Inferior parietal cortex (tissue), 1 donor: ENCODE results near the gene ZNF385A.
"Not testable (repeated sequence)": the region's sequence is repeated elsewhere in the genome, so short reads cannot be mapped to it uniquely, and the experiment has no call there.

Source experiments
- DNase-seq: peaks from one replicate; pipeline ENCODE4 v3.0.0-alpha.2; 2016; ENCODE audit errors: extremely low spot score

Gene ZNF385A

DNA sequence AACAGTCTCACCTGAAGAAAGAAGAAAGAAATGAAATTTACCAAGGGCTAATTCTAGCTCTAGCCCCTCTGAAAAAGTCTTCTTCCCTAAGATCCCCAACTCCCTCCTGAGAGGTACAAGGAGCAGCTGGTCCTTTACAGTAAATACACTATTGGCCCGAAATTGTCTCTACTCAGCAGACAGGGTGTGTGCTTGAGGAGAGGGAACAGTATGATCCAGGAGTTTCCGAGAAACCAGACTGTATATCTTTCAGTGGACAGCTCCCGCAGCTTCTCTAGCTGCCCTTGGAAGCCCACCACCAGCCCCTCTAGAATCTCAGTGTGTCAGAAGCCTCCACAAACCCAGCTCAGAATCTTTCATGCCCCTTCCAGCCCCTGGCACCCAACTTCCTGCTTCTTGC lies 28.3 kb downstream of the ZNF385A start:
- DNase-seq = no peak

DNA sequence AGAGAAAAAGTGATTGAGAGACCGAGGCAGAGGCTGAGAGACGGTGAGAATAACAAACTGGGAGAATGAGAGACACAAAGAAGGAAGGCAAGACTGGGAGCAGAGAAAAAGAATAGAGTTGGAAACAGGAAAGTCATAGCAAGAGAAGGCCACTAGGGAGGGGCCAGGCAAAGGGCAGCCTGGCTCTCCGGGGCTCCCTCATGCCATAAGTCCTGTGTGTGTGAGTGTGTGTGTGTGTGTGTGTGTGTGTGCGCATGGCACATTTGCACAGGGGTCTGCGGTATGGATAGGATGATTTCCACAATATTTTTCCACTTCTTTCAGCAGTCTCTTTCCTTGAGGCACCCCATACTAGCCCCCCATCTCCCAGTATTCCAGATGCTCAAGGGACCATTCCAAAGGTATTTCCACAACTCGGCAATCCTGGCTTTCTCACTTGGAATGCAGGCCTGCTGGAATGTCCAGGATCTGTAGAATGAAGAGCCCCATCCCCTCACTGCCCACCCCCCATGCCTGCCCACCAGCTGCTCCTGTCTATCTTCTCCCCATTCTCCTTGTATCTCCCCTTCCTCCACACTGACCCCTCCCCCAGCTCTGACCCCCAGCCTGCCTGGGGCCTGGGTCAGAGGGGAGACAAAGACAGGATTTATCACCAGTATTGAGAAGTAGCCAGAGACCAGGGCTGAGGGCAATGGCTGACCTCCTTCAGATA lies 29.3 kb downstream of the ZNF385A start:
- DNase-seq = no peak

GRCh38 chr12:54354271-54354670 lies 30.3 kb downstream of the ZNF385A start:
- DNase-seq = not testable (repeated sequence)

- DNase-seq = no peak
These were observed 31.4 kb downstream of the ZNF385A start for GRCh38 chr12:54352891-54353874.

DNA sequence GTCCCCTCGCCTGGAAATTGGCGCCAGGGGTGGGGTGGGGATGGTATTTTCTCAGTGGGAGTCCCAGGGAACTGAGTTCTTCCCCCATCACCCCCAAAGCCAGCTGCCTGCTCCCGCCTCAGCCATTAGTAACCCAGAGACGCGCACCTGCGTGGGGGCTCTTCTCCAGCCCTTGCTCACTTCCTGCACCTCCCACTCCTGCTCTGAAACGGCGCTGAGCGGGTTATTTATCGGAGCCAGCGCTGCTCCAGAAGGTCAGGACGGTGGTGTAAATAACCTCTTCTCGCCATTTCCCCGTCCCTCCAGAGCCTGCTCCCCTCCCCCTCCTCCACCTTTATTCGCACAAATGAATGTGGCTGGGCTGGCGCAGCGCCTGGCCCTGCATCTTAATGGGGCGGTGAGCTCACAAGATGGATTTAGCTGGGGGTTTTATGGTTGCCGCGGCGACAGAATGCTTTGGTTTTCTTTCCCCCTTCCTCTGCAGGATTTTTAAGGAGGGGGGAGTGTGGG lies 32.5 kb downstream of the ZNF385A start:
- no peak for DNase-seq

- DNase-seq = no peak
These were observed 33.2 kb downstream of the ZNF385A start for GRCh38 chr12:54351341-54351740.

DNA sequence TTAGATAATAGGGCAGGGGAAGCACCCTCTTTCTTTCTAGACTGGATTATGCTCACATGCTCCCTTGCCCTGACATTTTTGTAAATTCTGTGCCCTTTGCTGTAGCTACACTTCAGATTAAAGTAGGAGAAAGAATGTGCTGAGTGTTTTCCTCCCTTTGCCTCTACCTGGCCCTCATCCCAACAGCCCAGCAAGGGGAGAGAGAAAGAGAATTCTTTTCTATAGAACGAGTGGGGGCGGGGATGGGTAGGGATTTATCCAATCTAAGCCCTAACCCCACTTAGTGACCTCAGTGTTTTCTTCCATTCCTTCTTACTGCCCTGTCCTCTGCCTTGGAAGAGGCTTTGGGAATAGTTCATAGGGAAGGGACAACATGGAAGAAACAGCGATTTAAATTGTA lies 33.8 kb downstream of the ZNF385A start:
- DNase-seq = no peak

GRCh38 chr12:54349679-54350078 lies 34.9 kb downstream of the ZNF385A start:
- no peak for DNase-seq

GRCh38 chr12:54349036-54349435 lies 35.5 kb downstream of the ZNF385A start:
- DNase-seq = no peak

GRCh38 chr12:54341378-54342300 lies 42.9 kb downstream of the ZNF385A start:
- no peak for DNase-seq

DNA sequence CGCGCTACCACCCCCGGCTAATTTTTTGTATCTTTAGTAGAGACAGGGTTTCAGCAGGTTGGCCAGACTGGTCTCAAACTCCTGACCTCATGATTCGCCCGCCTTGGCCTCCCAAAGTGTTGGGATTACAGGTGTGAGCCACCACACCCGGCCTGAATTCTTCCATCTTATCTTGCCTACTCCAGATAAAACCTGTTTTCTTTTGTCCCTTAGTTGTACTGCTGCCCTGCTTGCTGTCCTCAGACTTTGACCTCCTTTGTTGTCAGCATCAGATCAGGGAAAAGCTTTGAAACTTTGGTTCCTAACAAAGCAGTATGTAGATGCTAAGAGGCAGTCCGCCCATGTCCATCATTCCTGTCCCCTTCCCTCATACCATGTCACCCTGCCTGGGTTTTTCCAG lies 43.7 kb downstream of the ZNF385A start:
- no peak for DNase-seq

- DNase-seq = no peak
These were observed 45.7 kb downstream of the ZNF385A start for GRCh38 chr12:54338698-54339296.

- DNase-seq = no peak
These were observed 46.5 kb downstream of the ZNF385A start for GRCh38 chr12:54337854-54338650.

- DNase-seq = peak; percentile 39
These were observed 47.2 kb downstream of the ZNF385A start for GRCh38 chr12:54337280-54337842.

- DNase-seq = no peak
These were observed 51.0 kb downstream of the ZNF385A start for GRCh38 chr12:54333420-54334034.

DNA sequence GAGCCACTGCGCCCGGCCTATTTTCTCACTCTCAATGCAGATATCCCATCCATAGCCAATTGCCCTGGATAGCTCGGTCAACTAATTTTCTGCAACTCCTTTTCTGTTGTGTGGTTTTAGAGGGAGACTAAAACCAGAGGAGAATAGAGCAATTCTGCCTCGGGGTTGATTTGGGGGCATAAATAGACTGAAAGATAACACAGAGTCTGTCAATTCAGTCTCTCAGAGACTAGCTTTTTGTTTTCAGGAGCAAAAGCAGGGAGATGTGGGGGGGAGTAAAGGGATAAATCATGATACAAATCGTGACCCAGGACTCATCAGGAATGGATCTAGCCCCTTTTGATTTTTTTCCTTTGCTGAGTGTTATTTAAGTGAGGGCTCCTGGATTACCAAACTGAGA lies 53.1 kb downstream of the ZNF385A start:
- no peak for DNase-seq

- no peak for DNase-seq
These were observed 54.1 kb downstream of the ZNF385A start for GRCh38 chr12:54330442-54330841.

- DNase-seq = no peak
These were observed 54.8 kb downstream of the ZNF385A start for GRCh38 chr12:54329759-54330158.

DNA sequence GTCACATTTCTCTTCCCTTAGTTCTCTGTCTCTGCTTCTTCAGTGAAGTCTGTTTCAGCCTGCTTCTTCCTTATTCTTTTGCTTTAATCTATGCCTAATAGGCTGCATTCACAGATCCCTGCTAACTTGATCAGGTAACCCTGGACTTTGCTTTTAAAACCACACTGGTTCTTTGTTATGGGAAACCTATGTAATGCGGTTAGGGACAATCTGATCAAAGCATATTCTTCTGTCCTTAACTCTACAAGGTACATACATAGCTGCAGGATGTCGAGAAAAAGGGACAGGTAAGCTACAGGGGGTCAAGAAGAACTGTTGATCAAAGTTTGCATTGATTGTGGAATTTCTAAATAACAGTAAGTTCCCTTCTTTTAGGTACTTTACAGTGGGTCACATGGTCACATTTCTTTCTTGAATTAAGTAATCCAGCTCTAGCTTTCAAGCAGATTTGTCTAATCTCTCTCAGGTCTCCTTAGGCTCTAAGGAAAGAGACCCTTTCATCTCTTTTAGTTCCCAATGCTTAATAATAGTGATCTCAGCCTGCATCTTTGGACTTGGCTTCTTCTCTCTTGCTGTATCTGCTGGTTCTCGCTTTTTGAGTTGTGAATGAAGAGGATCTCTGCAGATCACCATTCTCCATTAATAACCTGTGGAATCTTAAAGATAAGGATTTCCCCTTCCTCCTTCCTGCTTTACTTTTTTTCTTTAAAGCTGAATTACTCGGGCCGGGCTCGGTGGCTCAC lies 55.8 kb downstream of the ZNF385A start:
- DNase-seq = no peak
